Vagina (tissue), 2 donors: ENCODE data around the gene STAB2.

Source experiments
- CTCF ChIP-seq, 3 experiments: fragments of 450-650 bp in 2 of 3; fragments of 200-600 bp in 1 of 3; sonication (generic) in 1 of 3; IDR thresholded peaks; one replicate each; pipeline ENCODE4 v1.5.1; 2017 to 2019; ENCODE audit warnings: antibody characterized with exemption in 3 of 3, mild to moderate bottlenecking in 2 of 3, moderate library complexity in 2 of 3
- POLR2A ChIP-seq, 2 donors: fragments of 450-650 bp; IDR thresholded peaks; one replicate each; pipeline ENCODE4 v1.6.1; 2017; ENCODE audit warnings: antibody characterized with exemption in 2 of 2, mild to moderate bottlenecking in 2 of 2, moderate library complexity in 2 of 2

- TF ChIP-seq CTCF (IDR thresholded peaks at IDR 0.05) (no peak), POLR2A (IDR thresholded peaks at IDR 0.05) (no peak)
Observed at GRCh38 chr12:103806803-103807202, 219.7 kb downstream of the STAB2 start.
